Measurements from ENCODE around the gene ARHGAP24. TPM values are rescaled to one million over a fixed set of nuclear protein-coding genes. Genes with fewer than 3 reads are reported as not detected.
"Not testable (repeated sequence)": the region's sequence is repeated elsewhere in the genome, so short reads cannot be mapped to it uniquely, and the experiment has no call there.

Gene ARHGAP24
- total and polyA plus RNA-seq, 2 donors (not counting 1 experiment from before 2014, with no cell fraction given) = 48.4 to 141 TPM

DNA sequence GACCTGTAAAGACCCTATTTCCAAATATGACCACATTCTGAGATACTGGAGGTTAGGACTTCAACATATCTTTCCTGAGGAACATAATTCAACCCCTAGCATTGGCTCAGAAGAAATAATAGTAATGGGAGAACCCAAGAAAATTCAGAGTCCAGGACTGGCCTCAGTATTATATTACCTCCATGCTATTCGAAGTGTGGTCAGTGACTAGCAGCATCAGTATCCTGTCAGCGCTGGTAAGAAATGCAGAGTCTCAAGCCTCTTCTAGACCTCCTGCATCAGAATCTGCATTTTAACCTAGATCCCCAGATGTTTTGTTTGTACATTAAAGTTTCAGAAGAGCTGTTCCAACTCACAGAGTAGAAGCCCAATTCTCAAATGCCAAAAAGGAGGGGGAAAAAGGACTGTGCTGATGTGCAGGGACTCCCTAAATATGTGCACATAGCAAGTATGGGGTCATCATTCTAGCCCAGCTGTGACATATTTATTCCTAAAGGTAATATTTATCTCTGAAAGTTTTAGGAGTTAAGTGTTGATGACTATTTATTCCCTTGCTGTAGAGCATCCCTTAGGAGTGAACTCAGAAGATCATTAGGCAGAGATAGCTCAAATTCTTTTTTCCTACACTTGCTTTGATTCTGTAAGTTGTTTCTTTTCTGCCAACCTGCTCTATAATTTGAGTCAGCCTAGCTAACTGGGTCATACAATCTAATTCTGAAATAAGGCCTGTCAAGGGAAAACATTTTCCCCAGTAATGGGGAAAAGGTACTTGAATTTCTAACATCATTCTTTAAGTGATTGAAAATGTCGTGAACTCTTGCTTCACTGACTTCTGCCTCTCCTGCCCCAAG lies 361.9 kb downstream of the ARHGAP24 start:
- ChIA-PET CTCF (no interaction called here), POLR2A (no interaction called here)
- WGBS (ENCODE audit: insufficient coverage) = 100% methylated on average over 2 of the region's 3 CpGs
- H3K4me2 ChIP-seq (replicated peaks; ENCODE audit: low read depth, low read length, poor library complexity, severe bottlenecking) = no peak overlapping the region
- peaks cover under 1 to 8% of the 10 kb centered on the region in 2 donors for H3K4me1 ChIP-seq (ENCODE audit: control insufficient read depth in 2 of 2, insufficient read depth in 2 of 2, low read length in 2 of 2)
- H3K79me2 ChIP-seq (ENCODE audit: control insufficient read depth, insufficient read depth, low read length) = peaks cover 30% of the 10 kb centered on the region
- H3K27ac Mint-ChIP-seq = peak overlapping the region; percentile 27
- no peak overlapping the region for H3K4me3 ChIP-seq (ENCODE audit: control extremely low read depth in 1 of 5, extremely low read depth in 1 of 5, insufficient read depth in 1 of 5, low read depth in 2 of 5, low read length in 4 of 5)
- no peaks in the 10 kb centered on the region for H3K9me3 Mint-ChIP-seq (ENCODE audit: insufficient read depth)
- H4K20me1 ChIP-seq (ENCODE audit: control insufficient read depth, insufficient read depth, low read length, poor library complexity, severe bottlenecking) = peaks cover 9% of the 10 kb centered on the region
- no peak overlapping the region for H3K4me3 Mint-ChIP-seq
- no peak overlapping the region for H3K9ac ChIP-seq (ENCODE audit: low read length)
- peaks cover 1 to 3% of the 10 kb centered on the region in 2 experiments for H3K36me3 ChIP-seq (replicated peaks in 1 of 2; ENCODE audit: control extremely low read depth in 1 of 2, control insufficient read depth in 1 of 2, extremely low read depth in 1 of 2, insufficient read depth in 2 of 2, low read length in 1 of 2)
- H3K27me3 Mint-ChIP-seq = no peaks in the 10 kb centered on the region
- intact Hi-C loops (cut with micrococcal nuclease) = loop anchor here (5.0 kb wide), 1 partner anchor 275 kb away; no protein-coding TSS in a partner anchor
- DNase-seq = no peak
- peaks cover 33% of the 10 kb centered on the region for H3K4me1 Mint-ChIP-seq
- no peak overlapping the region for H2AFZ ChIP-seq (ENCODE audit: insufficient read depth, low read depth, low read length, poor library complexity, severe bottlenecking)
- no peak for TF ChIP-seq CTCF (IDR thresholded peaks at IDR 0.05)
- no peak for TF ChIP-seq EZH2 (IDR thresholded peaks at IDR 0.05; ENCODE audit: borderline replicate concordance, insufficient read depth, low read depth, low read length, poor library complexity, severe bottlenecking)
- H3K27ac ChIP-seq (ENCODE audit: low read length in 2 of 2) = no peak overlapping the region
- no peaks in the 10 kb centered on the region for H3K9me3 ChIP-seq (ENCODE audit: control extremely low read depth in 1 of 3, control insufficient read depth in 2 of 3, insufficient read depth in 1 of 3, low read length in 2 of 3)
- no peak for ATAC-seq (ENCODE audit: low read depth)
- H3K27me3 ChIP-seq (replicated peaks in 1 of 4; ENCODE audit: control extremely low read depth in 1 of 4, control insufficient read depth in 3 of 4, insufficient read depth in 4 of 4, low read length in 3 of 4) = no peaks in the 10 kb centered on the region

GRCh38 chr4:85837439-85837733 lies 362.4 kb downstream of the ARHGAP24 start:
- DNase-seq = no peak
- H3K9ac ChIP-seq (ENCODE audit: low read length) = no peak overlapping the region
- no peak overlapping the region for H3K4me2 ChIP-seq (replicated peaks; ENCODE audit: low read depth, low read length, poor library complexity, severe bottlenecking)
- peaks cover 6 to 9% of the 10 kb centered on the region in 2 donors for H3K4me1 ChIP-seq (ENCODE audit: control insufficient read depth in 2 of 2, insufficient read depth in 2 of 2, low read length in 2 of 2)
- peaks cover 35% of the 10 kb centered on the region for H3K4me1 Mint-ChIP-seq
- peak overlapping the region; percentile 27 for H3K27ac Mint-ChIP-seq
- peaks cover 24% of the 10 kb centered on the region for H3K79me2 ChIP-seq (ENCODE audit: control insufficient read depth, insufficient read depth, low read length)
- ChIA-PET POLR2A (no interaction called here), CTCF (no interaction called here)
- H3K27ac ChIP-seq (ENCODE audit: low read length in 2 of 2) = no peak overlapping the region
- H3K9me3 ChIP-seq (ENCODE audit: control extremely low read depth in 1 of 3, control insufficient read depth in 2 of 3, insufficient read depth in 1 of 3, low read length in 2 of 3) = no peaks in the 10 kb centered on the region
- no peak for ATAC-seq (ENCODE audit: low read depth)
- H2AFZ ChIP-seq (ENCODE audit: insufficient read depth, low read depth, low read length, poor library complexity, severe bottlenecking) = no peak overlapping the region
- no peak overlapping the region for H3K4me3 ChIP-seq (ENCODE audit: control extremely low read depth in 1 of 5, extremely low read depth in 1 of 5, insufficient read depth in 1 of 5, low read depth in 2 of 5, low read length in 4 of 5)
- no peak for TF ChIP-seq CTCF (IDR thresholded peaks at IDR 0.05)
- H3K27me3 ChIP-seq (replicated peaks in 1 of 4; ENCODE audit: control extremely low read depth in 1 of 4, control insufficient read depth in 3 of 4, insufficient read depth in 4 of 4, low read length in 3 of 4) = no peaks in the 10 kb centered on the region
- no peaks in the 10 kb centered on the region for H3K27me3 Mint-ChIP-seq
- intact Hi-C loops (cut with micrococcal nuclease) = loop anchor here (5.0 kb wide), 1 partner anchor 275 kb away; no protein-coding TSS in a partner anchor
- no peak overlapping the region for H3K4me3 Mint-ChIP-seq
- H3K9me3 Mint-ChIP-seq (ENCODE audit: insufficient read depth) = no peaks in the 10 kb centered on the region
- peaks cover 1 to 3% of the 10 kb centered on the region in 2 experiments for H3K36me3 ChIP-seq (replicated peaks in 1 of 2; ENCODE audit: control extremely low read depth in 1 of 2, control insufficient read depth in 1 of 2, extremely low read depth in 1 of 2, insufficient read depth in 2 of 2, low read length in 1 of 2)
- H4K20me1 ChIP-seq (ENCODE audit: control insufficient read depth, insufficient read depth, low read length, poor library complexity, severe bottlenecking) = peaks cover 9% of the 10 kb centered on the region
- WGBS (ENCODE audit: insufficient coverage) = 100% methylated on average over 2 of the region's 4 CpGs

DNA sequence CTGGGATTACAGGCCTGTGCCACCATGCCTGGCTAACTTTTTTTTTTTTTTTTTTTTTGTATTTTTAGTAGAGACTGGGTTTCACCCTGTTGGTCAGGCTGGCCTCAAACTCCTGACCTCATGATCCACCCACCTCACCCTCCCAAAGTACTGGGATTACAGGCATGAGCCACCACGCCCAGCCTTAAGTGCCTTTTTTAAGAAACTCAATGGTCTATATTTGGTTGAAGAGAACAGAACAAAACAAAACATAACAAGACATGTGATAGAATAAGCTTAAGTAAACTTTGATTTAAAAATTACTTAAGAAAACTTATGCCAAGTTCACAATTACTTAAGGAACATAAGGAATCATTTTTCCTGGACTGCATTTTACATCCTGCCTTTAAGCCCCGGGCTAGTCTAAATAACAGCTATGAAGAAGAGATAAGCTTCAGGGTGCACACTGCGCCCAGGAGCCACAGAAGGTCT lies 365.1 kb downstream of the ARHGAP24 start:
- Histone ChIP-seq H3K4me1 (ENCODE audit: control insufficient read depth in 2 of 2, insufficient read depth in 2 of 2, low read length in 2 of 2) (peaks cover 10 to 13% of the 10 kb centered on the region in 2 donors), H3K79me2 (ENCODE audit: control insufficient read depth, insufficient read depth, low read length) (peaks cover 15% of the 10 kb centered on the region)
- H4K20me1 ChIP-seq (ENCODE audit: control insufficient read depth, insufficient read depth, low read length, poor library complexity, severe bottlenecking); H2AFZ ChIP-seq (ENCODE audit: insufficient read depth, low read depth, low read length, poor library complexity, severe bottlenecking); H3K4me2 ChIP-seq (replicated peaks; ENCODE audit: low read depth, low read length, poor library complexity, severe bottlenecking); H3K4me3 ChIP-seq (ENCODE audit: control extremely low read depth in 1 of 5, extremely low read depth in 1 of 5, insufficient read depth in 1 of 5, low read depth in 2 of 5, low read length in 4 of 5); DNase-seq; H3K9me3 ChIP-seq (ENCODE audit: control extremely low read depth in 1 of 3, control insufficient read depth in 2 of 3, insufficient read depth in 1 of 3, low read length in 2 of 3); H3K27me3 Mint-ChIP-seq; H3K27me3 ChIP-seq (replicated peaks in 1 of 4; ENCODE audit: control extremely low read depth in 1 of 4, control insufficient read depth in 3 of 4, insufficient read depth in 4 of 4, low read length in 3 of 4); H3K4me3 Mint-ChIP-seq; H3K9ac ChIP-seq (ENCODE audit: low read length); CTCF ChIA-PET; H3K36me3 ChIP-seq (replicated peaks in 1 of 2; ENCODE audit: control extremely low read depth in 1 of 2, control insufficient read depth in 1 of 2, extremely low read depth in 1 of 2, insufficient read depth in 2 of 2, low read length in 1 of 2); H3K9me3 Mint-ChIP-seq (ENCODE audit: insufficient read depth); H3K27ac ChIP-seq (ENCODE audit: low read length in 2 of 2); ATAC-seq (ENCODE audit: low read depth): not testable (repeated sequence)
- POLR2A ChIA-PET = interaction anchor here (0.8 kb wide), 1 partner anchor 26 kb away, joined by 5 read pairs; no protein-coding TSS in a partner anchor
- WGBS (ENCODE audit: insufficient coverage) = 100% methylated on average over 2 of the region's 3 CpGs
- Mint-ChIP-seq H3K4me1 (peaks cover 37% of the 10 kb centered on the region), H3K27ac (peak overlapping the region; percentile 11)
- intact Hi-C loops (cut with micrococcal nuclease) = loop anchor here (5.0 kb wide), 2 partner anchors 63 to 278 kb away; no protein-coding TSS in a partner anchor
